Measurements from ENCODE around the gene ALPL.
A peak's percentile ranks its signal among the peaks of the same experiment; 100 is the strongest.

ALPL gene

GRCh38 chr1:21618561-21619374 is 109.5 kb downstream of the ALPL start:
- DNase-seq (ENCODE audit: low read depth, low spot score): no peak

- no peak for DNase-seq (ENCODE audit: low read depth, low spot score)
These were observed 110.2 kb downstream of the ALPL start for GRCh38 chr1:21619375-21619947.

GRCh38 chr1:21620011-21620410 is 110.8 kb downstream of the ALPL start:
- DNase-seq (ENCODE audit: low read depth, low spot score): no peak

GRCh38 chr1:21620496-21620895 is 111.3 kb downstream of the ALPL start:
- DNase-seq (ENCODE audit: low read depth, low spot score): no peak

- no peak for DNase-seq (ENCODE audit: low read depth, low spot score)
These were observed 111.8 kb downstream of the ALPL start for GRCh38 chr1:21621051-21621450.

GRCh38 chr1:21621761-21622436 is 112.7 kb downstream of the ALPL start:
- no peak for DNase-seq (ENCODE audit: low read depth, low spot score)

- peak; percentile 11 for DNase-seq (ENCODE audit: low read depth, low spot score)
These were observed 113.5 kb downstream of the ALPL start for GRCh38 chr1:21622466-21623315.

- no peak for DNase-seq (ENCODE audit: low read depth, low spot score)
These were observed 114.3 kb downstream of the ALPL start for GRCh38 chr1:21623410-21623961.

GRCh38 chr1:21624571-21625389 is 115.6 kb downstream of the ALPL start:
- no peak for DNase-seq (ENCODE audit: low read depth, low spot score)

GRCh38 chr1:21625390-21626190 is 116.4 kb downstream of the ALPL start:
- DNase-seq (ENCODE audit: low read depth, low spot score): no peak

GRCh38 chr1:21626921-21627339 is 117.7 kb downstream of the ALPL start:
- DNase-seq (ENCODE audit: low read depth, low spot score): no peak

Data from activated CD4-positive, CD25-positive, alpha-beta regulatory T cell treated with anti-CD3 and anti-CD28 coated beads, Interleukin-2, amount 50 U/mL, for 16 hours (primary cell).